Karpas-422 (cell line): ENCODE results near the gene ALOX5. TPM values are rescaled to one million over a fixed set of nuclear protein-coding genes. Genes with fewer than 3 reads are reported as not detected.

Source experiments
- DNase-seq: peaks from one replicate; pipeline ENCODE4 v3.0.0-alpha.2; 2015
- H2AFZ ChIP-seq: fragments of 200-600 bp; sonication (generic); 2 replicates; pipeline ENCODE4 v1.6.1; 2014; ENCODE audit warnings: antibody characterized with exemption, low read length, mixed read lengths
- H3K27ac ChIP-seq: fragments of 200-600 bp; sonication (generic); 2 replicates; pipeline ENCODE4 v1.5.1; 2014; ENCODE audit warnings: mild to moderate bottlenecking, low read length, moderate library complexity
- H3K27me3 ChIP-seq: fragments of 200-600 bp; sonication (generic); 2 replicates; pipeline ENCODE4 v1.6.1; 2014; ENCODE audit warnings: low read length, mixed read lengths
- H3K36me3 ChIP-seq: fragments of 200-600 bp; sonication (generic); 2 replicates; pipeline ENCODE4 v1.6.1; 2014; ENCODE audit warnings: low read length, mixed read lengths; ENCODE audit not compliant: insufficient read depth
- H3K4me1 ChIP-seq: fragments of 200-600 bp; sonication (generic); 2 replicates; pipeline ENCODE4 v1.6.1; 2014; ENCODE audit warnings: mild to moderate bottlenecking, low read length, mixed read lengths
- H3K4me2 ChIP-seq: fragments of 200-600 bp; sonication (generic); 2 replicates; pipeline ENCODE4 v1.6.1; 2014; ENCODE audit warnings: low read length, low read depth, mild to moderate bottlenecking; ENCODE audit not compliant: poor library complexity, severe bottlenecking
- H3K4me3 ChIP-seq: fragments of 200-600 bp; sonication (generic); 2 replicates; pipeline ENCODE4 v1.5.1; 2014; ENCODE audit warnings: mild to moderate bottlenecking, antibody characterized with exemption, low read length, mixed read lengths
- H3K79me2 ChIP-seq: fragments of 200-600 bp; sonication (generic); 2 replicates; pipeline ENCODE4 v1.6.1; 2014; ENCODE audit warnings: mild to moderate bottlenecking, low read length, mixed read lengths
- H3K9ac ChIP-seq: fragments of 200-600 bp; sonication (generic); 2 replicates; pipeline ENCODE4 v1.6.0; 2014; ENCODE audit warnings: low read length
- H3K9me2 ChIP-seq: fragments of 200-600 bp; sonication (generic), shearing (Covaris generic); replicated peaks from 2 replicates; pipeline ENCODE4 v1.6.0; 2014; ENCODE audit warnings: mild to moderate bottlenecking, low read length, moderate library complexity; ENCODE audit not compliant: insufficient read depth
- H3K9me3 ChIP-seq: fragments of 300-700, 200-600 bp; sonication (generic); 2 replicates; pipeline ENCODE4 v1.6.1; 2014; ENCODE audit warnings: low read length, mixed read lengths
- H4K20me1 ChIP-seq: fragments of 200-600 bp; sonication (generic); 2 replicates; pipeline ENCODE4 v1.6.1; 2014; ENCODE audit warnings: mild to moderate bottlenecking, antibody characterized with exemption, low read length, low read depth; ENCODE audit not compliant: insufficient read depth
- total RNA-seq: library from RNA; depleted of rRNA; stranded (reverse); fragments of >200 nt; shearing (Covaris generic); gene quantifications from 2 replicates; pipeline ENCODE4 v1.2.3, GENCODE V29; 2014; ENCODE audit warnings: low replicate concordance; rRNA removed

ALOX5 gene
- total RNA-seq, 1 experiment from 2014 or later, result 480 TPM

GRCh38 chr10:45483002-45483401, 109.0 kb downstream of the ALOX5 start:
- peaks cover 44% of the 10 kb centered on the region for H3K79me2 ChIP-seq

GRCh38 chr10:45487735-45488134, 113.7 kb downstream of the ALOX5 start:
- Histone ChIP-seq H3K9ac (no peak overlapping the region), H3K27me3 (no peaks in the 10 kb centered on the region), H3K4me1 (no peaks in the 10 kb centered on the region), H2AFZ (no peak overlapping the region), H3K4me2 (no peak overlapping the region), H3K9me2 (no peaks in the 10 kb centered on the region), H3K27ac (no peak overlapping the region), H3K9me3 (no peaks in the 10 kb centered on the region), H4K20me1 (no peaks in the 10 kb centered on the region), H3K4me3 (no peak overlapping the region), H3K79me2 (peaks cover 44% of the 10 kb centered on the region), H3K36me3 (0 out of 2 replicates have a peak, but pooled peaks cover 2% of the 10 kb centered on the region)
- DNase-seq, result no peak

More at GRCh38 chr10:45483002-45483401, 109.0 kb downstream of the ALOX5 start:
- Histone ChIP-seq H3K4me1 (no peaks in the 10 kb centered on the region), H4K20me1 (no peaks in the 10 kb centered on the region), H3K4me3 (no peak overlapping the region), H3K27ac (no peak overlapping the region), H3K9me3 (peaks cover 12% of the 10 kb centered on the region), H3K9me2 (no peaks in the 10 kb centered on the region), H3K4me2 (no peak overlapping the region), H3K36me3 (peaks cover 10% of the 10 kb centered on the region), H3K27me3 (no peaks in the 10 kb centered on the region), H2AFZ (no peak overlapping the region), H3K9ac (no peak overlapping the region)
- no peak for DNase-seq

GRCh38 chr10:45488365-45488764, 114.3 kb downstream of the ALOX5 start:
- DNase-seq, result no peak
- Histone ChIP-seq H4K20me1 (no peaks in the 10 kb centered on the region), H3K4me2 (no peak overlapping the region), H2AFZ (no peak overlapping the region), H3K4me1 (no peaks in the 10 kb centered on the region), H3K9ac (no peak overlapping the region), H3K36me3 (0 out of 2 replicates have a peak, but pooled peaks cover 2% of the 10 kb centered on the region), H3K27ac (no peak overlapping the region), H3K9me2 (no peaks in the 10 kb centered on the region), H3K4me3 (no peak overlapping the region), H3K79me2 (peaks cover 44% of the 10 kb centered on the region), H3K27me3 (no peaks in the 10 kb centered on the region), H3K9me3 (no peaks in the 10 kb centered on the region)

GRCh38 chr10:45490277-45490676, 116.3 kb downstream of the ALOX5 start:
- Histone ChIP-seq H3K36me3 (0 out of 2 replicates have a peak, but pooled peaks cover 2% of the 10 kb centered on the region), H3K4me1 (no peaks in the 10 kb centered on the region), H3K9ac (no peak overlapping the region), H3K4me3 (no peak overlapping the region), H2AFZ (no peak overlapping the region), H3K27ac (no peak overlapping the region), H3K79me2 (peaks cover 56% of the 10 kb centered on the region), H3K4me2 (no peak overlapping the region), H3K9me3 (no peaks in the 10 kb centered on the region), H3K9me2 (no peaks in the 10 kb centered on the region), H3K27me3 (no peaks in the 10 kb centered on the region), H4K20me1 (no peaks in the 10 kb centered on the region)
- DNase-seq, result no peak

DNA sequence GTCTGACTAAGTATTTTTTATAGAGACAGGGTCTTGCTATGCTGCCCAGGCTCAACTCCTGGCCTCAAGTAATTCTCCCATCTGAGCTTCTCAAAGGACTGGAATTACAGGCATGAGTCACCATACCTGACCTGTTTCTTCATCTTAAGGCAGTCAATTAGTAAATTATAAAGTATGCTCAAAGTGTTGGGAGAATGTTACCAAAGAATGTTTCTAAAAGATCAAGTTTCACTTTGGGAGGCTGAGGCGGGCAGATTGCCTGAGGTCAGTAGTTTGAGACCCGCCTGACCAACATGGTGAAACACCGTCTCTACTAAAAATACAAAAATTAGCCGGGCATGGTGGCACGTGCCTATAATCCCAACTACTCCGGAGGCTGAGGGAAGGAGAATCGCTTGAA, 117.0 kb downstream of the ALOX5 start:
- Histone ChIP-seq H2AFZ (no peak overlapping the region), H3K36me3 (0 out of 2 replicates have a peak, but pooled peaks cover 2% of the 10 kb centered on the region), H3K27ac (no peak overlapping the region), H3K4me2 (no peak overlapping the region), H4K20me1 (no peaks in the 10 kb centered on the region), H3K4me3 (no peak overlapping the region), H3K27me3 (no peaks in the 10 kb centered on the region), H3K9me3 (no peaks in the 10 kb centered on the region), H3K9me2 (no peaks in the 10 kb centered on the region), H3K4me1 (no peaks in the 10 kb centered on the region), H3K9ac (no peak overlapping the region), H3K79me2 (peaks cover 62% of the 10 kb centered on the region)
- no peak for DNase-seq

Other genes starting within 250 kb of the ALOX5 start
- 3.2 and 9.7 TPM in 2 replicates for gene OR13A1, start 58.6 kb upstream of the ALOX5 start, total RNA-seq